Left cardiac atrium (tissue), 4 donors: ENCODE results near the gene OR51B4. TPM values are rescaled to one million over a fixed set of nuclear protein-coding genes. Genes with fewer than 3 reads are reported as not detected.
"Not testable (repeated sequence)": the region's sequence is repeated elsewhere in the genome, so short reads cannot be mapped to it uniquely, and the experiment has no call there.

ENCODE experiments used
- ATAC-seq, 2 donors: fragments of 200-7000 bp; cut with Tn5 transposase; one replicate each; pipeline ENCODE4 v1.9.1; 2020; ENCODE audit warnings: mild to moderate bottlenecking in 2 of 2, moderate library complexity in 2 of 2
- DNase-seq: peaks from one replicate; pipeline ENCODE4 v3.0.0-alpha.2; 2020
- intact Hi-C, 2 donors: fragments of 100-400 bp; cut with DNase I; formaldehyde crosslinking; loops; one replicate each; pipeline versions ENCODE4 v1.14.1 to v1.15.1; 2022 to 2023
- total RNA-seq, 2 donors: library from RNA; stranded (reverse); fragmentation: NEBNext Ultra II Directional; extraction: Animal tissue kit (Norgen Biotek cat#: 25700); gene quantifications; one replicate each; pipeline ENCODE4 v1.2.1, GENCODE V29; 2021
- donor health status: DM: no; HTN: yes; CAD: no.
- donor health status: DM: no; HTN: yes; CAD: no; lungs with severe emphysema.
- donor health status: DM: yes; HTN: yes; CAD: no.
- donor health status: Dilated cardiomyopathy.

OR51B4 gene
- total RNA-seq, 2 donors from 2014 or later: not detected

DNA sequence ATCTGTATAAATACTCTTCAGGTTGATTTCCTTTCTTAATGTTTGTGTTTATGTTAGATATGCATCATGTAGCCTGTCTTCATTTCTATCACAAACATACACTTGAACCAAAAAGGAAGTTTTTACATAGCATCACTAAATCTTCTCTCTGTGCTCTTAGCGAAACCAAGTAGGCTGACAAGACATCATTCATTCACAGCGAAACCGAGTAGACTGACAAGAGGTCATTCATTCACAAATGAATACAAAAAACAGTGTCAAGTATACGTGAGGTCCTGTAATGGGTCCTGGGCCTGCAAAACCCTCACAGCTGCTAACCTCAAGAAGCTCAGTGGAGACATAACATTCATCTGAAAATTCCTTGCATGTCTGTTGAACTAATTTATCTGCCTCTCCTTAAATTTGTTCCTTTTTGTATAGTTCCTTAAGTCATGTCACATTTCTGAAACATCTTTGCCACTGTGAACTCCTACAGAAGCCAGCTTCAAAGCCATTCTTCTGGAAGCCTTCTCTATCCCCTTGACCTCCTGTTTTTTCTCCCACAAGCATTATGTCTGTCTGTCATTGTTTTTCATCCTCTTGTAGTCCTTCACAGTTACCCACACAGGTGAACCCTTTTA, 22.2 kb downstream of the OR51B4 start:
- ATAC-seq (no peak), DNase-seq (no peak)
- intact Hi-C loops: no loop called here

DNA sequence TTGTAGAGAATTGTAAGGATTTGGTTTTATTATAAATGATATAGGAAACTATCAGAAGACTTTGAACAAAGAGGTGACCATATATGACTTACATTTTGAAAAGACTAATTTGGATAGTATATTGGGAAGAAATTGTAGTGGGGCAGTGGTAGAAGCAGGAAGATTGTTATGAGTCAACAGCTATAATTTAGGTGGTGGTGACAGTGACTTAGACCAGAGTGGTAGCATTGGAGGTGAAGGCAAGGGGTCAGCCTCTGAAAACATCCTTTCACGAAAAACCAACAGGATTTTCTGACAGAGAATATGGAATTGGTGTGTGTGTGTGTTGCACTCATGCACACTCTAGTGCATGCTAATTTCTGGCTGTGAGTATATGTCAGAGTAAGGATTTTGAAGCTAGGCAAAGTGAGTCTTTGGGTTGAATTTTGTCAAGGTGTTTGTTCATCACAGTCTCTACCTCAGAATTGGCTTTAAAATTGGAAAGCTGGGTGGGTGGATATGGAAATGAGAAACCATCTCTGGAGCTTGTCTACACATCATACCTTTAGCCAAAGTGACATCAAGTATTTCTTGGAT, 23.9 kb downstream of the OR51B4 start:
- intact Hi-C loops: no loop called here
- ATAC-seq (no peak), DNase-seq (no peak)

DNA sequence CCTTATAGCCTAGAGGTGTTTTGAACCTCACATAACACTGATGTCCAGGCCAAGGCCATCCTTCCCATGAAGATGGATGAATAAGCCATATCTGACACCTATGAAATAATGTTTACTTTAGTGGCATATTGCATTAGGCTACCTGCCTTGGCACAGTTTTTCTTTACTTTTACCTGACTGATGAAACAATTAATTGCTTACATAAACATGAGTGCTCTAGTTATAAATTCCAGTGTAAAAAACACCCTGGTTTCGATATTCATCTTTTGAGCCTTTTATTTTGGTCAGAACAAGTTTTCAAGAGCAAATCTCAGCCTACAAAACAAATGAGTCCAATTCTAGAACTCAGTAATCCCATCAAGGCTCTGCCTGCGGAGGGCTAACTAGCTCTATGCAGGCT, 25.0 kb downstream of the OR51B4 start:
- intact Hi-C loops: no loop called here
- DNase-seq: no peak
- ATAC-seq: no peak

DNA sequence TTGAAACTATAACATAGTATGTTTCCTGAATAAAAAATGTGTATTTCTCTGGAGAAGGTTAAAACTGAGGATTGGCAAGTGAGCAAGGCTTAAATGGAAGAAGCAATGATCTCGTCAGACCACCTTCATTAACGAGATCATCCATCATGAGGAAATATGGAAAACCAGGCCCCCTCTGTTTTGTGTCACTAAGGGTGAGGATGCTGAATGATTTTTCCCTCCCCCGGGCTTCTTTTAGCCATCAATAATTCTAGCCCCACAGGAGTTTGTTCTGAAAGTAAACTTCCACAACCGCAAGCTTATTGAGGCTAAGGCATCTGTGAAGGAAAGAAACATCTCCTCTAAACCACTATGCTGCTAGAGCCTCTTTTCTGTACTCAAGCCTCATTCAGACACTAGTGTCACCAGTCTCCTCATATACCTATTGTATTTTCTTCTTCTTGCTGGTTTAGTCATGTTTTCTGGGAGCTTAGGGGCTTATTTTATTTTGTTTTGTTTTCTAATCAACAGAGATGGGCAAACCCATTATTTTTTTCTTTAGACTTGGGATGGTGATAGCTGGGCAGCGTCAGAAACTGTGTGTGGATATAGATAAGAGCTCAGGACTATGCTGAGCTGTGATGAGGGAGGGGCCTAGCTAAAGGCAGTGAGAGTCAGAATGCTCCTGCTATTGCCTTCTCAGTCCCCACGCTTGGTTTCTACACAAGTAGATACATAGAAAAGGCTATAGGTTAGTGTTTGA, 26.2 kb downstream of the OR51B4 start:
- intact Hi-C loops: no loop called here
- ATAC-seq (no peak), DNase-seq (no peak)

DNA sequence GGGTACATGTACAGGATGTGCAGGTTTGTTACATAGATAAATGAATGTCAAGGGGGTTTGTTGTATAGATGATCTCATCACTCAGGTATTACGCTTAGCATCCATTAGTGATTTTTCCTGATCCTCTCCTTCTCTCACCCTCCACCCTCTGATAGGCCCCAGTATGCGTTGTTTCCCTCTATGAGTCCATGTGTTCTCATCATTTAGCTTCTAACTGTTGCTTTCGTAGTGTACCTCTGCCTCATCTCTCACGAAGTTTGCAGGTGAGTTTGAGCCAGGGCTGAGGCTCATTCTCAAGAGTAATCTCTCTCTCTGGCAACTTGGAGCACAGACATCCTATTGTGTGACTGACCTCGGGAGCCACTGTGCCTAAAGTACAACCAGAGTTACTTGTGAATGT, 27.4 kb downstream of the OR51B4 start:
- intact Hi-C loops: no loop called here
- no peak for ATAC-seq
- no peak for DNase-seq

DNA sequence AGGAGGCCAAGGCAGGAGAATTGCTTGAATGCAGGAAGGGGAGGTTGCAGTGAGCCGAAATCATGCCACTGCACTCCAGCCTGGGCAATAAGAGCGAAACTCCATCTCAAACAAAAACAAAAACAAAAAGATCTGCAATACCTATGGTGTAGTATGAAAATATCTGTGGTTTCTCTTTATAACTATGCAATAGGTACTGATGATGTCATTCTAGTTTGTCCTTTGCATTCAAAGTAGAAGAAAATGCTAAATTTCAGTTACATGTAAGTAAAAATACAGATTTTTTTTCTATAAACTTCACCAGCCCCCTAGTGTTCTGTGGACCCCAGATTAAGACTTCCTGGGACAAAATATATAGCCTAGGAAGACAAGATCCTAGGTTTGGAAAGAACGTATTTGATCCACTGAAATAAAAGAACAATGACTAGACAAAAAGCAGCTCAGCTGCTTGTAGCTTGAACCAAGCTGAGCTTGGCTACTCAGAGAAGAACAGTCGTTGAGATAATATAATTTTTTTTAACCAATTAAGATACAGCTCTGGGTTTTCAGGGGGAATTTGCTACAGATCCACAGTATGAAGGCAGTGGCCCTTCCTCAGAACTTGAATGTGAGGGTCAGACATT, 29.2 kb downstream of the OR51B4 start:
- DNase-seq: no peak
- intact Hi-C loops: no loop called here
- no peak for ATAC-seq

DNA sequence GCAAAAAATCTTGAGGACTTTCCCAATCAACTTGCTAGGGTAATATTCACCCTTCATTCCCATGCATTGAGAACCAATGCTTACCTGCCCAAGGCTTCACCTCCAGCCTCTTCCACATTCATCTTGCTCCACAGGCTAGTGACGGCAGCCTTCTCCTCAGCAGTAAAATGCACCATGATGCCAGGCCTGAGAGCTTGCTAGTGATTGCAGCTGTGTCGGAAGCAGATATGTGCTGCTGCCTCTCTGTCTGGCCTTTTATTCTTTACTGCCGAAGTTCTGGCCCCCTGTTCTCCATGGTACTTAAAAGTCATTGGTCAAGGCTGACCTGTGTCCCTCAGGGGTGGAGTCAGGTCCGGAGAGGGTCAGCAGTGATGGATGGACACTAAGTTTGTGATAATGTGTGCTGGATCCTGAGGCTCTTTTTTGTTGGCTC, 32.0 kb downstream of the OR51B4 start, which contains the start of gene HBE1:
Gene HBE1, minus strand, starts transcription at position 231 of the 433 bp plus-strand sequence. Its CDS starts 55 bp downstream, at position 176.
- ATAC-seq (no peak), DNase-seq (no peak)
- intact Hi-C loops: no loop called here

DNA sequence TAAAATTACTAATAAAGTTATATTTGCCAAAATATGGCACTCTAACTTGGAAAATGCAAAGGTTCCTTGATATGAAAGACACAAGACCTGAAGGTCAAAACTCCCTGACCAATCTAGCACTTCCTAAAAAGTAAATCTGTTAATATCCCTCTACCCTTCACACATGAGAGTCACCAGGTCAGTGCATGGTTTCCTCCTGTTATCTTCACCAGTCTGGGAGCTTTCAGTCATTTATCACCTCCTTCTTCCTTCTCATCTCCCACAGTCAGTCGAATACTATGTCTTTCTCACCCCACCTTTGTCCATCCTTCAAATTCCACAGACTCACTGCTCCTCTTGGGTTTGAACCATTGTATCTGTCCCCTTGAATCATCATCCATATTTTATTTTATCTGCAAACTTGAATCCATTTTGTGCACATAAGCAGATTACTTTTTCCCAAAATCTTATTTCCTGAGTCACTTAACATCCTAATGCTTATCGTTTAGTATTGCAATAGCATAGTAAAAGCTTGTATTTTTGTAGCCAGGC, 34.6 kb downstream of the OR51B4 start:
- ATAC-seq: no peak
- no peak for DNase-seq
- intact Hi-C loops: no loop called here

DNA sequence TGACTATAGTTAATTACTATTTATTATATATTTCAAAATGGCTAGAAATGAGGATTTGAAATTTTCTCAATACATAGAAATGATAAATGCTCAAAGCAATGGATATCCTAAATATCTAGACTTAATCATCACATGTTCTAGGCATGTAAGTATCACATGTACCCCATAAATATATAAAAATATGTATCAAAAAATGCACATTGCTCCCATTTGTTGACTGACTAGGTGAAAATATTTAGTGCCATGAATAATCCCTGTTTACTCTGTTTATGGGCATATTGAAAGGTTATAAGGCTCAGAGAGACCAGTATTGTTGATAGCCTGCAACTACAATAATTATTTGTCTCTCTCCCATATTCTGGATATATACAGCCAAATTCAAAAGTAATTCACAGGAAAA, 35.1 kb downstream of the OR51B4 start:
- no peak for DNase-seq
- ATAC-seq: no peak
- intact Hi-C loops: no loop called here

DNA sequence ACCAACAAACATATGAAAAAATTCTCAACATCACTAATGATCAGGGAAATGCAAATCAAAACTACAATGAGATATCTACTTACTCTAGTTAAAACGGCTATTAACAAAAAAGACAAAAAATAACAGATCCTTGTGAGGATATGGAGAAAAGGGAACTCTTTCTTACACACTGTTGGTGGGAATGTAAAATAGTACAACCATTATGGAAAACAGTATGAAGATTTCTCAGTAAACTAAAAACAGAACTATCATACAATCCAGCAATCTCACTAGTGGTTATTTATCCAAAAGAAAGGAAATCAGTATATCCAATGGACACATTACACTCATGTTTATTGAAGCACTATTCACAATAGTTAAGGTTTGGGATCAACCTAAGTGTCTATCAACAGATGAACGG, 35.9 kb downstream of the OR51B4 start:
- intact Hi-C loops: no loop called here
- DNase-seq: no peak
- no peak for ATAC-seq

DNA sequence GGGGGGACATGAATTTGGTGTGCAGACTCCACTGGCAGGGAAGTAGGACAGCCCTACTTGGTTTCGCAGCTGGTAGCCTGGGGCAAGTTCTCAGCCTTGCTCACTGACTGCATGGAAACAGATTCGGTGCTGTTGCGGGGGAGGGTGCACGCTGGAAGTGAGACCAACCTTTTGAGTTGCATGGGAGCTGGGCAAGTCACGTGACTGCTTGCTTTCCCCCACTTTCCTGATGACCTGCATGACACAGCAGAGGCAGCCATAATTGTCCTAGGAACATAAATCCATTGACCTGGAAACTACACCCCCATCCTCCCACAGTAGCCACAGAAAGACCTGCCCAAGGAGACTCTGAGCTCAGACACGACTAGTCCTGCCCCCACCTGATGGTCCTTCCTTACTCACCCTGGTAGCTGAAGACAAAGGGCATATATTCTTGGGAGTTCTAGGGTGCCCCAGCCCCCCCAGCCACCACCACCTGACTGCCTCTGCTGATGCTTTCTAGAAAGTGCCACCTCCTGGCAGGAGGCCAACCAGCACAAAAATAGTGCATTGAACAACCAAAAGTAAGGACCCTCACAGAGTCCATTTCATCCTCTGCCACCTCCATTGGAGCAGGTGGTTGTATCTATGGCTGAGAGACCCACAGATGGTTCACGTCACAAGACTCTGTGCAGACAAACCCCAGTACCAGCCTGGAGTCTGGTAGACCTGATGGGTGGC, 43.0 kb downstream of the OR51B4 start:
- ATAC-seq: no peak
- intact Hi-C loops: no loop called here

DNA sequence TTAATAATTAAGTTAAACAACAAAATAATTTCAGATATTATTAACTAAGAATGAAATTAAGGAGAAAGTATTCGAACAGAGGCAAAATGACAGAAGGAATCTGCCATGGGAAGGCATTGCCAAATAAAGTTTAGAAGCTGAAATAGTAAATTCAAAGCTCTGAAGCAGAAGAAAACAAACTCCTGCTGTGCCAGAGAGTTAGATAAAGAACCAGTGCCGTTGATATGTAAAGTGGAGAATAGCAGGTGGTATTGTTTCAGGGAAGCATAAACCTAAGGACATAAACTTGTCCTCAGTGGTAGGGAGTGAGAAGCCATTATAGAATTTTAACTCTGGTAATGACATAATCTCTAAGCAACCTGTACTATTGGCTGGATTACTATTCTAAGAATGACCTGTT, 44.5 kb downstream of the OR51B4 start:
- DNase-seq (no peak), ATAC-seq (no peak)
- intact Hi-C loops: no loop called here

More for the DNA sequence above, 43.0 kb downstream of the OR51B4 start:
- no peak for DNase-seq

DNA sequence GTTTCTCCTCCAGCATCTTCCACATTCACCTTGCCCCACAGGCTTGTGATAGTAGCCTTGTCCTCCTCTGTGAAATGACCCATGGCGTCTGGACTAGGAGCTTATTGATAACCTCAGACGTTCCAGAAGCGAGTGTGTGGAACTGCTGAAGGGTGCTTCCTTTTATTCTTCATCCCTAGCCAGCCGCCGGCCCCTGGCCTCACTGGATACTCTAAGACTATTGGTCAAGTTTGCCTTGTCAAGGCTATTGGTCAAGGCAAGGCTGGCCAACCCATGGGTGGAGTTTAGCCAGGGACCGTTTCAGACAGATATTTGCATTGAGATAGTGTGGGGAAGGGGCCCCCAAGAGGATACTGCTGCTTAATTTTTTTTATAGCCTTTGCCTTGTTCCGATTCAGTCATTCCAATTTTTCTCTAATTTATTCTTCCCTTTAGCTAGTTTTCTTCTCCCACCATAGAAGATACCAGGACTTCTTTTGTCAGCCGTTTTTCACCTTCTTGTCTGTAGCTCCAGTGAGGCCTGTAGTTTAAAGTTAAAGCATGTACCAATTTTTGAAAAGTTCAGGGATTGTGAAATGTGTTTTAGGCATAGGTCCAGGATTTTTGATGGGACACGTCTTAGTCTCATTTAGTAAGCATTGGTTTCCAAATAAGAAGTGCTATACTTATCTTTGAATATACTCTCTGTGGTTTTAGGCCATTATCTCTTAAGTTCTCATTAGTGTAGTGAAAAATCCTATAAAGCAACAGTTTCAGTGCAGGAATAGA, 46.9 kb downstream of the OR51B4 start, which contains the start of gene HBG2:
Gene HBG2, minus strand, starts transcription at position 136 of the 768 bp plus-strand sequence. Its CDS starts 53 bp downstream, at position 83.
- ATAC-seq: peak in 1 of 2 donors; percentile 38
- intact Hi-C loops: not testable (repeated sequence)

DNA sequence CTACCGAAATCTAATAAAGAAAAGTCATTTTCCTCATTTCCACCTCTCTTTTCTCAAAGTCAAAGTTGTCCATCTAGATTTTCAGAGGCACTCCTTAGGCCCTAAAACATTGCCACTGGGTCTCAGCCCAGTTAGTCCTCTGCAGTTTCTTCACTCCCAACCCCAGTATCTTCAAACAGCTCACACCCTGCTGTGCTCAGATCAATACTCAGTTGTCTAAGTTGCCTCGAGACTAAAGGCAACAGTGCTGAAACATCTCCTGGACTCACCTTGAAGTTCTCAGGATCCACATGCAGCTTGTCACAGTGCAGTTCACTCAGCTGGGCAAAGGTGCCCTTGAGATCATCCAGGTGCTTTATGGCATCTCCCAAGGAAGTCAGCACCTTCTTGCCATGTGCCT, 47.7 kb downstream of the OR51B4 start:
- ATAC-seq, DNase-seq, intact Hi-C loops: not testable (repeated sequence)

More for the DNA sequence above, 46.9 kb downstream of the OR51B4 start, which contains the start of gene HBG2:
- not testable (repeated sequence) for DNase-seq

DNA sequence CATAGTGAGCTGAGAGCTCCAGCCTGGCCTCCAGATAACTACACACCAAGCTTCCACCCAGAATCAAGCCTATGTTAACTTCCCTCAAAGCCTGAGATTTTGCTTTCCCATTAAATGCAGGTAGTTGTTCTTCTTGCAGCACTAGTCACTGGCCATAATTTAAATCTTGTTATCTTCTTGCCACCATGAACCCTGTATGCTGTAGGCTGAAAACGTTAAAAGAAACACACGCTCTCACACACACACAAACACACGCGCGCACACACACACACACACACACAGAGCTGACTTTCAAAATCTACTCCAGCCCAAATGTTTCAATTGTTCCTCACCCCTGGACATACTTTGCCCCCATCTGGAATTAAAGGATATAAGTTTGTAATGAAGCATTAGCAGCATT, 48.3 kb downstream of the OR51B4 start:
- intact Hi-C loops, ATAC-seq: not testable (repeated sequence)

DNA sequence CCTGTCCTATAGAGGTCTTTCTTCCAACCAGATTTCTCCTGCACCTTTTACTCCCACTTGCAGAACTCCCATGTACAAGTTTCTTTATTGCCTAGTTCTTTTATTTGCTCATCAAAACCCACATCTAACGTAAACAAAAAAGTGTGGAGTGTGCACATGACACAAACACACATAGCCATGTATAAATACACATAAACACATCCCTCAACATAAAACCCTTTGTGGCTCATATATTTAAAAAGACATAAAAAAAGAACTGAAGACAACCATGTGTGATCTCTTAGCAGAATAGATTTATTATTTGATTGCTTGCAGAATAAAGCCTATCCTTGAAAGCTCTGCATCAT, 48.9 kb downstream of the OR51B4 start:
- no peak for DNase-seq
- no peak for ATAC-seq
- intact Hi-C loops: no loop called here

More for the DNA sequence above, 48.3 kb downstream of the OR51B4 start:
- DNase-seq: not testable (repeated sequence)

DNA sequence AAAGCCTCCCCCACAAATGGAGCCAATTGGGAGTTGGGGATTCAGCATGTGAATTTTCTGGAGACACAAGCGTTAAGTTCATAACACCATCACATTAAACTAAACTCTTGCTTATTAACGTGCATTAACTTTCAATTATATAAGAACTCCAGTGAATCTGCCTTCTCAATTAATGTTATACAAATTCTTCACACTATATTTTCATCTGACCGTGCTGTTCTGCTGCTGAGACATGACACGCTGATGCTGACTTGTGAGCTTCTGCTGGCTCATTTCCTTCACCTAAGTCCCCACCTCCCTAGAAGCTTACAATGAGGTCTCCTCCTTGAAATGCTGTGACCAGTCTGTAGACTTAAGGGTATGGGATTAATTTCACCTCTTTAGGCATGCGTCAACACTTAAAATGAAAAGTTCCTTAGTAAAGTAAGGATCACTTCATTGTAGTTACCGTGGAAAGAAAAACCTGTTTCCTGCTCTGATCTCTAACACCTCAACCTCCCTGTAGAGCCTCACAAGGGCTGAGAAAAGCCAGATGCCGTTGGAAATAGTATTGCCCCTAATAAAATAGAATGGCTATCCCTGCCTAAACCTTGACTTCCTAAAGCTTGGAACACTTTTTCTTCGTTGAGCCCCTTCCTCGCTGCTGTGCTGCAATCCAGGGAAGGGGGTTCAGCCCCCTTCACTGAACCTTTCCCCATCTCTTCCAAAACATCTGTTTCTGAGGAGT, 49.4 kb downstream of the OR51B4 start:
- intact Hi-C loops: no loop called here
- no peak for DNase-seq
- no peak for ATAC-seq

DNA sequence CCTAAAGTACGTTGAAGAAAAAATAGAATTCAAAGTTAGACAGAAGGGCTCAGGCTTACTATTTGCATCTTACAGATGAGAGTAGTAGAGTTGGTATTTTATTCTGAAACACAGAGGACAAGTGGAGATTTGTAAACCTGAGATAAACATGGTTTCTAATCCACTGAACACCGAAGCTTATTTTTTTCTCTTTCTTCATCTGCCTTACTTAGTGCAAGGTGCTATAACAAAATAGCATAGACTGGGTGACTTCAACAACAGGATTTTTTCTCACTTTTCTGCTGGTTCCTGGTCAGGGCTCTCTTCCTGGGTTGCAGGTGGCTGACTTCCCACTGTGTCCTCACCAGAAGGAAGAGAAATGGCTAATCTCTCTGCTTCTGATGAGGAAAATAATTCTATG, 50.0 kb downstream of the OR51B4 start:
- intact Hi-C loops: no loop called here
- ATAC-seq: no peak

More for the DNA sequence above, 50.0 kb downstream of the OR51B4 start:
- no peak for DNase-seq
